HL-60 (cell line): ENCODE data around the gene AURKB.

Source experiments
- GABPA ChIP-seq: IDR thresholded peaks from 2 replicates; pipeline ENCODE4 v1.6.1; 2012; ENCODE audit warnings: low read depth
- POLR2AphosphoS5 ChIP-seq: IDR thresholded peaks from 2 replicates; pipeline ENCODE4 v1.6.1; 2012; ENCODE audit warnings: low read depth
- REST ChIP-seq: IDR thresholded peaks from 2 replicates; pipeline ENCODE4 v1.6.1; 2012; ENCODE audit warnings: low read depth; ENCODE audit not compliant: insufficient replicate concordance
- TF ChIP-seq, protein P1 (sequence below): IDR thresholded peaks from one replicate; pipeline ENCODE4 v1.5.1; 2011; ENCODE audit warnings: low read length, control low read depth, inconsistent platforms; ENCODE audit not compliant: insufficient read depth

DNA sequence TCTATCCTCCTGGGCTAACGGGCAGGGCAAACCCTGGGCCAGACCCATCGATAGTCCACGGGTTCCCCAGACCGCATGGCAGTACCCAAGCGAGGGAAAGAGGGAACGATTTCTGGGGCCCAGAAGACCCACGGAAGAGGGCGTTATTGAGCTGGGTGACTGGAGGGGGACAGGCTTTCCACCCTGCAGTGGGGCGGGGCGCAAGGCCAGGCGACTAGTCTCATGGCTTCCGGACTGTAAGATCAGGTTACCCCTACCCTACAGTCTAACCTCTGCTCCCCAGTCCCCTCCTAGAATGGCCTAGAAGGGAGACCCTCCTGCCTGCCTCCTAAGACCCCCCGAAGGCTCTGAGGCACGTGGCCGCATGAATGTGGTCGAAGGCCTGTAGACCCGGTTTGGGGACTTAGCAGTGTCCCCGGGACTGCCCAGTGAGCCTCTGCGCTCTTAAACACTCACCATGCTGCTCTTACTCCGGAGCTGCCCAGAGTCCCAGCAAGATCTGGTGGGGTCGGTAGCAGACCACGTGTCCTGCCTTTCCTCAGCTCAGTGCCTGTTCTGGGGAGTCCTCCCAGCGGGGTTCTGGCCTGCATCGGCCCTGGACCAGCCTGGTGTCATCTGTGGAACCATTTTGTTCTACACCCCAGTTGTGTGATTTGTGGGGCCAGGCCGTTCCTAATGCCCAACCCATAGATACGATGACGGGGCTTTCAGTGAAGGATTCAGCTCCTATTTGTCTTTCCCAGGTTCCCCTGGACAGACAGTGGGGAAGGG, 13.2 kb upstream of the AURKB start:
- TF ChIP-seq, protein P1, sequence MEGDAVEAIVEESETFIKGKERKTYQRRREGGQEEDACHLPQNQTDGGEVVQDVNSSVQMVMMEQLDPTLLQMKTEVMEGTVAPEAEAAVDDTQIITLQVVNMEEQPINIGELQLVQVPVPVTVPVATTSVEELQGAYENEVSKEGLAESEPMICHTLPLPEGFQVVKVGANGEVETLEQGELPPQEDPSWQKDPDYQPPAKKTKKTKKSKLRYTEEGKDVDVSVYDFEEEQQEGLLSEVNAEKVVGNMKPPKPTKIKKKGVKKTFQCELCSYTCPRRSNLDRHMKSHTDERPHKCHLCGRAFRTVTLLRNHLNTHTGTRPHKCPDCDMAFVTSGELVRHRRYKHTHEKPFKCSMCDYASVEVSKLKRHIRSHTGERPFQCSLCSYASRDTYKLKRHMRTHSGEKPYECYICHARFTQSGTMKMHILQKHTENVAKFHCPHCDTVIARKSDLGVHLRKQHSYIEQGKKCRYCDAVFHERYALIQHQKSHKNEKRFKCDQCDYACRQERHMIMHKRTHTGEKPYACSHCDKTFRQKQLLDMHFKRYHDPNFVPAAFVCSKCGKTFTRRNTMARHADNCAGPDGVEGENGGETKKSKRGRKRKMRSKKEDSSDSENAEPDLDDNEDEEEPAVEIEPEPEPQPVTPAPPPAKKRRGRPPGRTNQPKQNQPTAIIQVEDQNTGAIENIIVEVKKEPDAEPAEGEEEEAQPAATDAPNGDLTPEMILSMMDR = no peak
- 0 out of 2 replicates have a peak, but pooled peaks have one; percentile 4 for TF ChIP-seq POLR2AphosphoS5
- TF ChIP-seq REST = no peak
- no peak for TF ChIP-seq GABPA
